Kidney (tissue), 14 donors: ENCODE measurements around the gene KCTD5. TPM values are rescaled to one million over a fixed set of nuclear protein-coding genes. Genes with fewer than 3 reads are reported as not detected.

ENCODE experiments used
- DNase-seq, 5 donors: peaks; one replicate each; pipeline ENCODE4 v3.0.0-alpha.2; 2013 to 2020
- FAIRE-seq: peaks from 2 replicates; lab custom pipeline; 2012; peaks lifted over from hg19 to GRCh38; lab: Jason Lieb, UNC
- H3K27ac ChIP-seq, 2 donors: one replicate each; pipeline ENCODE4 v1.7.0; 2013; ENCODE audit warnings: low read depth in 2 of 2, low read length in 2 of 2, inconsistent platforms in 1 of 2
- H3K27me3 ChIP-seq: one replicate; pipeline ENCODE4 v1.7.1; 2013; ENCODE audit warnings: low read length, inconsistent platforms; ENCODE audit not compliant: control insufficient read depth, insufficient read depth
- H3K36me3 ChIP-seq, 3 donors: one replicate each; pipeline versions ENCODE4 v1.7.0 to v1.7.1; 2013; ENCODE audit warnings: low read length in 3 of 3, control low read depth in 1 of 3, inconsistent platforms in 1 of 3; ENCODE audit not compliant: insufficient read depth in 3 of 3, control insufficient read depth in 2 of 3
- H3K4me1 ChIP-seq, 3 donors: one replicate each; pipeline versions ENCODE4 v1.7.0 to v1.7.1; 2013; ENCODE audit warnings: low read length in 3 of 3, inconsistent platforms in 1 of 3, low read depth in 1 of 3; ENCODE audit not compliant: control insufficient read depth in 2 of 3, insufficient read depth in 2 of 3
- H3K4me3 ChIP-seq, 3 donors: one replicate each; pipeline versions ENCODE4 v1.7.0 to v1.8.1; 2013; ENCODE audit warnings: low read length in 3 of 3, control low read depth in 1 of 3, inconsistent platforms in 1 of 3
- H3K9ac ChIP-seq, 3 donors: one replicate each; pipeline versions ENCODE4 v1.7.0 to v1.7.1; 2013; ENCODE audit warnings: low read length in 3 of 3, control low read depth in 1 of 3, inconsistent platforms in 1 of 3
- H3K9me3 ChIP-seq, 3 donors: one replicate each; pipeline versions ENCODE4 v1.7.0 to v1.7.1; 2013; ENCODE audit warnings: low read length in 3 of 3, control low read depth in 1 of 3, inconsistent platforms in 1 of 3; ENCODE audit not compliant: control insufficient read depth in 2 of 3, insufficient read depth in 1 of 3
- CTCF ChIP-seq: IDR thresholded peaks from 3 replicates; pipeline ENCODE4 v1.5.1; 2012; ENCODE audit warnings: mild to moderate bottlenecking, moderate library complexity, borderline replicate concordance; ENCODE audit not compliant: insufficient read depth; ENCODE audit errors: extremely low read depth
- intact Hi-C: fragments of 100-400 bp; cut with DNase I; formaldehyde crosslinking; loops from one replicate; pipeline ENCODE4 v1.11.1; 2022
- polyA plus RNA-seq: library from polyadenylated mRNA; stranded (reverse); fragments of 350-450 nt; fragmentation: Illumina TruSeq; extraction: RNeasy Lipid Tissue Mini Kit (QIAGEN cat#74804); gene quantifications from one replicate; pipeline ENCODE4 v1.2.3, GENCODE V29; 2014; ENCODE audit warnings: low read depth, low replicate concordance; ENCODE audit not compliant: insufficient read depth
- total RNA-seq: library from RNA; stranded (reverse); fragmentation: NEBNext Ultra II Directional; extraction: Animal tissue kit (Norgen Biotek cat#: 25700); gene quantifications from one replicate; pipeline ENCODE4 v1.2.1, GENCODE V29; 2021
- donor health status: control.
- donor health status: control.
- donor health status: control.
- donor health status: control.
- donor health status: control.
- donor health status: DM: yes; HTN: yes; CAD: no.
- donor health status: Normal renal cell carcinoma (clear cell type).

The KCTD5 gene
- total and polyA plus RNA-seq, 2 donors from 2014 or later: 12.8 to 19.9 TPM

- Histone ChIP-seq H3K27ac (no peak overlapping the region), H3K9me3 (no peaks in the 10 kb centered on the region), H3K9ac (no peak overlapping the region), H3K27me3 (no peaks in the 10 kb centered on the region), H3K36me3 (no peaks in the 10 kb centered on the region), H3K4me3 (no peak overlapping the region), H3K4me1 (no peaks in the 10 kb centered on the region)
- DNase-seq (peak in 1 of 5 donors; percentile 59), FAIRE-seq (no peak)
- no peak for TF ChIP-seq CTCF
- intact Hi-C loops: no loop called here
Observed at GRCh38 chr16:2742323-2743006, 60.1 kb downstream of the KCTD5 start.

- H3K4me1 ChIP-seq: no peaks in the 10 kb centered on the region
- H3K27ac ChIP-seq: no peak overlapping the region
- DNase-seq (peak in 1 of 5 donors; percentile 66), FAIRE-seq (no peak)
- no peak for TF ChIP-seq CTCF
- H3K27me3 ChIP-seq: no peaks in the 10 kb centered on the region
- intact Hi-C loops: no loop called here
- no peak overlapping the region for H3K9ac ChIP-seq
- H3K4me3 ChIP-seq: no peak overlapping the region
- H3K9me3 ChIP-seq: no peaks in the 10 kb centered on the region
- H3K36me3 ChIP-seq: no peaks in the 10 kb centered on the region
Observed at GRCh38 chr16:2743007-2743810, 60.9 kb downstream of the KCTD5 start.

GRCh38 chr16:2744711-2745110 is 62.4 kb downstream of the KCTD5 start:
- Histone ChIP-seq H3K27me3 (no peaks in the 10 kb centered on the region), H3K9me3 (no peaks in the 10 kb centered on the region), H3K27ac (no peak overlapping the region), H3K9ac (no peak overlapping the region), H3K4me1 (no peaks in the 10 kb centered on the region), H3K36me3 (no peaks in the 10 kb centered on the region), H3K4me3 (no peak overlapping the region)
- intact Hi-C loops: no loop called here
- DNase-seq: peak in 1 of 5 donors; percentile 56
- no peak for FAIRE-seq
- no peak for TF ChIP-seq CTCF
